GM19193 (cell line): Measurements from ENCODE around the gene FHIT.
A peak's percentile ranks its signal among the peaks of the same experiment; 100 is the strongest.

Experiments
- POLR2A ChIP-seq: IDR thresholded peaks from 4 replicates; pipeline ENCODE4 v1.6.1; 2011; ENCODE audit not compliant: insufficient read depth, insufficient read length; ENCODE audit errors: extremely low read depth

The FHIT gene

GRCh38 chr3:61251174-61251972 is at the start of gene FHIT:
Gene FHIT (minus strand): TSS chr3:61251452.
- peak; percentile 60 for TF ChIP-seq POLR2A

- TF ChIP-seq POLR2A, result no peak
Measured at GRCh38 chr3:61300786-61301185, 49.5 kb upstream of the FHIT start.

GRCh38 chr3:61300006-61300380 is 48.7 kb upstream of the FHIT start:
- TF ChIP-seq POLR2A, result no peak

GRCh38 chr3:61299343-61300005 is 48.2 kb upstream of the FHIT start:
- TF ChIP-seq POLR2A, result no peak

- no peak for TF ChIP-seq POLR2A
Measured at GRCh38 chr3:61297821-61298220, 46.6 kb upstream of the FHIT start.

- TF ChIP-seq POLR2A, result no peak
Measured at GRCh38 chr3:61288446-61288845, 37.2 kb upstream of the FHIT start.

- no peak for TF ChIP-seq POLR2A
Measured at GRCh38 chr3:61283876-61284275, 32.6 kb upstream of the FHIT start.

- no peak for TF ChIP-seq POLR2A
Measured at GRCh38 chr3:61278713-61279112, 27.5 kb upstream of the FHIT start.

- no peak for TF ChIP-seq POLR2A
Measured at GRCh38 chr3:61277411-61277810, 26.2 kb upstream of the FHIT start.

GRCh38 chr3:61269435-61269834 is 18.2 kb upstream of the FHIT start:
- TF ChIP-seq POLR2A, result no peak

GRCh38 chr3:61268644-61269043 is 17.4 kb upstream of the FHIT start:
- TF ChIP-seq POLR2A, result no peak

GRCh38 chr3:61264281-61264680 is 13.0 kb upstream of the FHIT start:
- TF ChIP-seq POLR2A, result no peak

- no peak for TF ChIP-seq POLR2A
Measured at GRCh38 chr3:61257148-61257547, 5.9 kb upstream of the FHIT start.

GRCh38 chr3:61253756-61254155 is 2.5 kb upstream of the FHIT start:
- no peak for TF ChIP-seq POLR2A

- no peak for TF ChIP-seq POLR2A
Measured at GRCh38 chr3:61252836-61253235, 1.6 kb upstream of the FHIT start.

- TF ChIP-seq POLR2A, result no peak
Measured at GRCh38 chr3:61250784-61251173, 473 bp downstream of the FHIT start.
